ENCODE measurements around the gene ZBTB18.

The ZBTB18 gene

DNA sequence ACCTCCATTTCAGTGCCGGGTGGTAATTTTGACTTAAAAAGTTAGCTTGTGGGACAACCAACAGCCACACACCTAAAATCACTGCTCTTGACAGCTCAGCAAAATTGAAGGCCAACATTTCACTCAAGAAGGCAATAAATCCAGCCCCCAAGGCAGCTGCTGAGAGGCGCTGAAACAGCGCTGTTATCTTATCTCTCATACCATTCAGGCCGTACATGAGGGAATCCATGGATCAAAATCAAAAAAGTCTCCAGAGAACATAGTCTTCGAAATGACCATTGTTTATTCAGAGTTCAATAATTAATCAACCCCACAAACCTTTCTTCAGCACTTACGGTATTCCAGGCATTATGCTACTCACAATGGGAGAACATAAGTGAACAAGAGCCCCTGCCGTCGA lies 38.5 kb downstream of the ZBTB18 start:
- DNase-seq (ENCODE audit: low spot score): no peak

DNA sequence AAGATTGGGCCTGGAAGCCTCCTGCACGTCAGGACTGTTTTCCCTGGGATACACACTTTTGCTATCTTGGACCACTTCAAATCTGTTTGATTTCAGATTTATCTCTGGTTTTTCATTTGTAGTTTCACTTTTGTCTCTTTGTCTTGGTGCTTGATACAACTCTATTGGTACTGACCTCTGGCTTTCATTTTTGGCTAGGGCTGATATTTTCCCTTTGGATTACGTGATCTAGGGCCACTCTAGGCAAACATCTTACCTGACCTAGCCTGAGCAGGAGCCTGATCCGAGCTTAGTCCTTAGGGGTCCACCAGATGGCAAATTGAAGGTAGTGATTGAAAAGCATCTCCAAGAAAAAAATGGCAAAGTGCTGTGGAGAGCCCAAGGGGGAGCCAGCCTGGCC lies 39.6 kb downstream of the ZBTB18 start:
- DNase-seq (ENCODE audit: low spot score): no peak

DNA sequence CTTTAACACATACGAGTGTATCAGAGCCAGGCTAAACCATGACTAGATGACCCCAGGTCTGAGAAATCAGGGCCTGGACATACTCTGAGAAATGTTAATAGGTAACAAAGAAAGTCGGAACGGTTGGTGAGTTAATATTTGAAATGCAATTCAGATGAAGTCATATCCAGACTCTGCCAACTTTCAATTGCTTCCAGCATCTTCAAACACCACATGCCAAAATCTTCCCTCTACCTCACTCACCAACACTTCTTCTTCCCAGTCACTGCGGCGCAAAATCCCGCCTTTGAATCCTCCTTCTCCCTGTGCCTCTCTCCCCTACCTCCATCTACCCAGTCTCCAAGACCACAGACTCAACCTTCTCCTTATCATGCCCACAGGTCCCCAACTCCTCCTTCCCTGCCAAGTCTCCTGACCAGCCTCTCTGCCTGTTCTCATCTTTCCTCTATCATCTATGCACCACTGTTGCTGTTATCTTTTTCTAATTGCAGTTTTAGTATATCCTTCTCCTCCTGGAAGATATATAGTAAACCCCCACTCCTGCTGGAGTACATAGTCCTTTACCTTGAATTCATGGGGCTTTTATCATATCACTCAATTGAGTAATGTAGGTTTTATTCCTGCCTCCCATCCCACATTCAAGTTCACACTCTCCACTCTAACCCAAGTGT lies 41.3 kb downstream of the ZBTB18 start:
- DNase-seq (ENCODE audit: low spot score): no peak

DNA sequence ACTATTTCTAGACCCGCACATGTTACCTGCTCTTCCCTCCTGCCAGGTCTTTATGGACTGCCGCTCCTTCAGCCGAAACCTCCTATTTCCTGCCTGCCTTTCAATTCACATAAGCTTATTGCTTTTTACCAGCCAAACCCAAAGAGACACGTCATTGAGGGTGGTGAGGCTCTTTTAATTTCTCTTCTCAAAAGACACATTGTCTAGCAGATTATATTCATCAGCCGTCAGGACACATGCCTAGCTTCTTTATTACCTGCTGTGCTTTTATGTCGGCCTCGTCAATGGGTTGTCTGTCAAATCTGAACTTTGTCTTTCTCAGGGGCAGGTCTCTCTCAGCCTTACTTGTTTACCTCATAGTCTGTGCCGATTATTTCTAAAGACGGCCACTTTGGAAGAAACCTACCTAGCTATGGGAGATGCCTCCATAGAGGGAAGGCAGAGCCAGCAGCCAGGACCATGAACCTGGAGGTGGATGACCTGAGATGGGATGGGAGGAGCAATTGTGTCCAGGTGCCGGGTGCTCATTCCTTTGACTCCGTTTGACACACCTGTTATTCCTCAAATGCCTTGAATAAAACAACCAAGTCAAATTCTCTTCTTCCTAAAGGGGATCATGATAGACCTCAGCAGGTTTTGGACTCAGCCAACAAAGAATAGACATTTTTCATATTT lies 42.0 kb downstream of the ZBTB18 start:
- DNase-seq (ENCODE audit: low spot score): no peak

DNA sequence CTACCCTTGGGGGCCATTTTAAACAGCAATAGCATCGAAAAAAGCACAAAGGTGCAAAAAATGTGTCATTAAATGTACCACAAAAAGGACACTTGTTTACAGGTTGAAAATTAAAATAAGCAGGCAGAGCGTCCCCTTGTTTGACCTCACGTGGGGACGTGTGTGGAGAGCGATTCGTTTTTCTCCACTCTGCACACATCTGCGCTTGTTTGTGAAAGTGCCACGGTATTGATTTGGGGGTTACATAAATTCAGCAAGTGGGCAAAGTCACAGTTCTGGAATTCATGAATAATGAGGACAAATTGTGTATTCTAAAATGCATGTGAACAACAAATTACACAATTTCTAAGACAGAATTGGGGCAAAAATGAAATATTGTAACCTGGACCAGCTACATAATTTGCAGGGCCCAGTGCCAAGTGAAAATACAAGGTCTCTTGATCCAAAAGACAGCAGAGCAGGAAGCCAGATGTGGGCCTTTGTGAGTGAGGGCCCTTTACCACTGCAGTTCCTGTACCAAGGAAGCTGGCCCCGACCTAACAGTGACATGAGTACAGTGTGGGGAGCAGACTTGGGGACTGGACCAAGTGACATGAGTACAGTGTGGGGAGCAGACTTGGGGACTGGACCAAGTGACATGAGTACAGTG lies 43.9 kb downstream of the ZBTB18 start:
- no peak for DNase-seq (ENCODE audit: low spot score)

DNA sequence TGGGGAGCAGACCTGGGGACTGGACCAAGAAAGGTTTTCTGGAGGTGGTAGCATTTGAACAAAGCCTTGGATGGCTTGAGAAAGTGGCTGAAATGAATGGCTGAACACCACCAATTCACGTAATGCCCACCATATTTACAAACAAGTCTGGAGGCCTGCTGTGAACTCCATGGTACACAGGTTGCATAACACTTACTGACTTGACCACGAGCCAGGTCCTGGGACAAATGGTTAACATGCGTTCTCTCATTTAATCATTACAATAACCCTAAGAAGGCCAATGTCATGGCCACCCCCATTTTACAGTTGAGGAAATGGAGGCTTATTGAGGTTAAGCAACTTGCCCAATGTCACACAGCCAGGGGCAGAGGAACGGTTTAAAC lies 44.4 kb downstream of the ZBTB18 start:
- DNase-seq (ENCODE audit: low spot score): no peak

DNA sequence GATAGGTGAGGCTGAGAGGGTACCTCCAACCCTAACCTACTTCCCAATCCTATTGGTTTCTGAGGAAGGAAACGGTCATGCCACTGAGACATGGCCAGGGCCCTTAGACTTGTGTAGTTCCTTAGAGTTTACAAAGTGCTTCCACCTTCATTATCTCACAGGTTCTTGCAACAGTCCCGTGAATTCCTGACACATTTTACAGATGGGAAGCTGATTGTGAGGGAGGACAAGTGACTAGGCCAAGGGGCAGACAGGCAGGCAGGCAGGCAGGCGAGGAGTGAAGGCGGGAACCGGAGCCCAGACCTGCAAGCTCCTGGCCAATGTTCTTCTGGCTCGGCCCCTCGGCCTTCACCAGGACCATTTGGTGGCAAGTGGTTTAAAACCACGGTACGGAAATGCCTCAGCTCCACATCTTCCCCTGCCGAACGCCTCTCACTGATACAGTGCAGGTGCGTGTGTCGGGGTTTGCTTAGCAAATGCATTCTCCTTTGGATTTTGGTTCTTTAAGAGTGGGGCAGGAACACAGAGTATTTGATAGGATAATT lies 45.1 kb downstream of the ZBTB18 start:
- DNase-seq (ENCODE audit: low spot score): no peak

DNA sequence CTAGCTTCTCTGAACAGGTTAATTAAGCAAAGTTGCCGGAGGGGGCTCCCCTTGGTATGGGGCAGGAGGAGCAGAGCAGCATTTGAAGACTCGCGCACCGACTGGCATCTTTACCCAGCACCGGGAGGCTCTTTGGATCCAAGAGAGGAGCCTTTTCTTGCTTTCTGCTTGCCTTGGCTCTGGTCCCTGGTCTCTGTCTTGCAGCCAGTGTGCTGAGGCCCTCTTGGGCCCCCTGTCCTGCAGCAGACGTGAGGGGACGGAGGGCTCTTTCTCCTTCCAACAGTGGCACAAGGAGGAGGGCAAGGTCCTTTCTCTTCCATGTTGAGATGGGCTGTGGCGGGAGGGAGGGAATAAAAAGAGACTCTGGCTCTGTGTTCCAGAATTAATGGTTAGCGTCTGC lies 45.6 kb downstream of the ZBTB18 start:
- DNase-seq (ENCODE audit: low spot score): no peak

DNA sequence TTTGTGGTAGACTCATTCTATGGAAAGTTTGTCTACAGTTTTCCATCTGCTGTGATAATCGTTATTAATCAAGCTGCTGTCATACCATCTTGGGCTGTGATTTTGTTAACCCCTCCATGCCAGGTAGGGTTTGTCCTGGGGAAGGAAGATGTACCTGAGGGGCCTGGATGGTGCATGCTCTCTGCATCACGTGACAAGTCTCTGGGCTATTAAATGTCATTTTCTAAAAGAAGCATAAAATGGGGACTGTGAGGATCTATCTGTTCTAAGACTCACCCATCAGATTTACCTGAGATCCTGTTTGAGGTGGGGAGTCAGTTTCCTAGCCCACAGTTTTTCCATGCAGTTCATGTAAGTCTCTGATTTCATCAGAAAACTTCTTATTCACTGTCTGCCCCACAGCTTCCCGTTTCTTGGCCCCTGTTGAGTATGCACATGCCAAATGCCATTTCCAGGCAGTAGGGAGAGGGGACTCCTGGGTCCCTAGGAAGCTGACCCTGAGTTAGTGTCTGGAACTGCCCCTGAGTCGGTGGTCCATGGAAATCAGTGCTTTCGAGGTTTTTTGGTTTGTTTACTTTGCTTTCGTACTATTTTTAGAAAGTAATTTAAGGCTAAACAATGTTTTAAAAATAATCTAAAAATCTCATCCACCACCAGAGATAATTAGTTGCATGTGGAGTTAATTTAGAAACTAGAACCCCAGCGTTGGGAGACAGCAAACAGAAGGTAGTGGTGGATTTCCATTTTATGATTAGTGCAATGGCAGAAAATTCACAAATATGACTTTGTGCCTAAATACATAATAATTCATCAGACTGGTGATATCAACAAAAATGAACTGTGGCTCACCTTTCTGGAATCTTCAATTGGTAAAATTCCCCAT lies 46.7 kb downstream of the ZBTB18 start:
- no peak for DNase-seq (ENCODE audit: low spot score)

DNA sequence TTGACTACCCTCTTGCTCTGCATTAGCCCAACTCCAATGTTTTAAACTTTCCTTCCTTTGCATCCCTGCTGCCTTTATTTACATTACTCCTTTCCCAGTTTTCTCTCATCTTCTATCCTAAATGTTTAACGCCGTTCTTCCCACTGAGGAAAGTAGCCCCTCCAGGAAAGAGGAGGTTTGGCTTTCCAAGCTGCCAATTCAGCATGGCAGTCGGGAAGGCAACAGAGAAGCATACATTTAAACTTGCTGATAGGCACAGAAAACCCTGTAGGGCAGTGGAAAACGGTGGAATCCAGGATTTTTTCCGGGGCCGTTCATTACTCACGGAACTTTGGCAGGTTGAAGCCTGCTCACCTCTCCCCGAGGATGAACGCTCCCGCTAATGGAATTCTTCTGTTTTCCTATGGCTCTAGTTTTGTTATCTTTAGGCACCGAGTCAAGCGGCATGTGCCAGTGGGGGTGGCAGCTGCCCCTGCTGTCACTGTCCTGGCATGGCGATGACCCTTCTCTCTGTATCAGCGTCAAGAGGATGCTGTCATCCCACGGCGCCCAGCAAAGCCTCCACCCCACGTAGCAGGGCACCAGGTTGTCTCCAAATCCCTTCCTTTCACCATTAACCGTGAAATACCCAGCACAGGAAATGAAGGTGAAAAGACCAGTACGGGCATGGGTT lies 48.3 kb downstream of the ZBTB18 start:
- DNase-seq (ENCODE audit: low spot score): no peak

DNA sequence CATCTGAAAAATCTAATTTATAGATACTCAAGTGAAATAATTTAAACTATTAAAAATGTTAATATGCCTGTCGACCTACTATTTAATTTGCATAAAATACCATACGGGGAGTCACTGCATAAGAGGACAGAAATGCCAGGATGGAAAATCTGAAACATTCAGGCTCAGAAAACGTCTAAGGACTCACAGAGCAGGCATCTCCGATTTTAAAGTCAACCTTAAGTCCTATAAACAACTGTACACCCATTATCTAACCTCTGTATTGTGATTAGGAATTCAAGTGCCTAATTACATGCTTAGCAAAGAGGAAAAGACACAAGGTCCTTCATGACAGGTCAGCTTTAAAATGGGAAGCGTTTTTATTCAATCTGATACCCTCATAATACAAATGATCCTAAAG lies 49.2 kb downstream of the ZBTB18 start:
- no peak for DNase-seq (ENCODE audit: low spot score)

DNA sequence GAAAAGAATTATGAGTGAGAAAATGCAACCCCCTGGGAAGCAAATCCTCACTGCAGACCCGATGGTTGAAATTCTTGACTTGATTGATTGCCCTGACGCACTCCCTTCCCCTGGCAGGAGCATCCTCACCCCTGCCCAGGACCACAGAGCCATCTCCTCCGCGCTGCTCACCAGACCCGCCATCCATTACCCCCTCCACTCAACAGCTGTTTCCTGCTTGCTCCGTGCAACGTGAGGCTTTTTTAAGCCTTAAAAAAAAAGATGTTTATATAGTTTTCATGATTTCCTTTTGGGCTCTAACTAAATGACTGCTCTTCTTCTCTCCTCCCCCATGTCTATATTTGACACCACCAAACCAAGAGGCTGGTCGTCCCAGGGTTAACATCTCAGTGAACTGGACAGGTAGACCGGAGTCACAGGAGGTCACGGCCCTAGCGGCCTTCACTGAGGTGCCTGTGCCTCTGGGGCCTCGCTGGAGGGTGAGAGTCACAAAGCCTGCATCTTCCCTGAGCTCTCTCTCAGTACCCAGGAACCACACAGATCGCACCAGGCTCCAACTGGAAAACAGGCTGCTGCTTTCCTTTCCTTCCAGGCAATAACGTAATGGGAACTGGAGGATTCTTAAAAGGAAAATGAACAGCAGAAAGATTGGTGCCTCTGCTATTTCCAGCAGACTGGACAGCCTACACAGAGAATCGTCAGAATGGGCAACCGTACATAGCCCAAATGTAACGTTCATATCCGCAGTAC lies 49.8 kb downstream of the ZBTB18 start:
- peak; percentile 13 for DNase-seq (ENCODE audit: low spot score)

DNA sequence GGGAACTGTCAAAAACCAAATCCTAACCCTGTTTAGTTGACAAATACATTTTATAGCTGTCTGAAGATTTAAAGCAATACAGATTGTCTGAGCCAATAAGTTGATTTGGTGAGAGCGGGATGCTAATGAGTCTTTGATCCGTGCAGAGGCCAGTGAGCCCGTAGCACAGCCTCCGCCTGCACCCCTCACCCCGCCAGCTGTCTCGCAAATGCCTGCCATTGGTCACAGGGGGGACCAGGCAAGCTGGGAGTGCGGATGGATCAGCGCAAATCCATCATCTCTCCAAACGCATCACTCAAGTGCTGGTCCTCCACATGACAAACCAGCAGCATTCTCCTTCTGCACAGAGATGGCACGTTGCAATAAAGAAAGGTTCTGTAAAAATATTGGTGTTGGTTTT lies 51.0 kb downstream of the ZBTB18 start:
- DNase-seq (ENCODE audit: low spot score): no peak

DNA sequence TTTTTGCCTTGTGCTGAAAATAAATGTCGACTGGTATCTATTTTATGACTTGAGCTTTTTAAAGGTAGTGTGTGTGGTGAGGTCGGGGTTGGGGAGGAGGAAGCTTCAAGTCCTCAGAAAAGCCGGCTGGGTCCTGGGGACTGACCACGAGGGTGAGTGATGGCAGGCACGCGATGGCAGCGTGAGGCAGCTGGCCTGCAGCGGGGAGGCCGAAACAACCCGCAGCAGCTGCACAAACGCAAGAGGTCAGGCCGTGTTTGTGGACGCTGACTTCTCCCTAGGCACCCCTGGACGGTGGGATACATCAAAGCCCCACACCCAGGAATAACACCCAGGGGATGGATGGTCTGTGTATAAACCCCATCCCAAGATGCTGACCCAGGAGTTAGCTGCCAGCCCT lies 51.4 kb downstream of the ZBTB18 start:
- DNase-seq (ENCODE audit: low spot score): no peak

DNA sequence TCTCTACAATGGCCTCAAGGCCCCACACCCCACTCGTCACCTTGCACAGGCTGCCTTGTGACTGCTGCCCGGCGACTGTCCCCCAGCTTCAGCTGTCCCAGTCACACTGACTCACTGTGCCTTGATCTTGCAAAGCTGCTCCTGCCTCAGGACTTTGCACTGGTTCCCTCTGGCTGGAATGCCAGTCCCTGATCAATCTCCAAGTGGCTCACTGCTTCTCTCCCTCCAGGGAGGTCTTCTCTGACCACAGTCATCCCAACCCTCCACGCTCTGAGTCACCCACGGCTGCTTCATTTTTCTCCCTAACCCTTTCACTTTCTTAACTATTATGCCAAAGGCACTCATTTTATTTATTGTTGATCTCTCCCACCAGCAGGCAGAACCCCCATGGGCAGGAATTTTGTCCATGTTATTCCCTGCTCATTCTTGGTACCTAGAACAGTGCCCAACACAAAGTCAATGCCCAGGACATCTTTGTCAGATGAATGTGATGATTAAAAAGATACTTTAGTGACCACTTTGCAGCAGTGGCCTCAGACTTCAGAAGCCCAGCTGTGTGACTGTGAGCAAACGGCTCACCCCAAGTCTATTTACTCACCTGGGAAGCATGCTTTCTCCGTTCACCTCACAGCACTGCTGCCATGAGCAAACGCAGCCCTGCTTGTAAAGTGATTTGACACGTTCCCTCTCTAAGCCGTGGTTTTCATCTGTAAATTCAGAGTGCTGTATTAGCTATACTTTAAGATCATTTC lies 53.4 kb downstream of the ZBTB18 start:
- DNase-seq (ENCODE audit: low spot score): no peak

DNA sequence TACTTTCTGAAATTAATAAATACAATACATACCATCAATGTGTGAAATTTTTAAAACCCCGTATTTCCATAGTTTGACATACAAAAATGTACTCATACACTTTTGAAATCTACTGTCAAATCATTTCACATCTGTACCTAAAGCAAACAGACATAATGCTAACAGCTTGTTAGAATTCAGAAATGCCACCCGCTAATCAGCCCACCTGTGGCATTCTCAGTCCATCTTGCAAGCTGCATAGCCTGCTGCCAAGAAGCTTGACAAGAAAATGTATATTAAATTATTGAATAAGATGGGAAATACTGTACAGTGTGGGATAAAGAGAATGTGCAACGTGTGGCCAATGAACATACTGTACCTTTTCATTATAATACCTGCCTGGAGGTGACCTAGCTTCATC lies 55.1 kb downstream of the ZBTB18 start:
- DNase-seq (ENCODE audit: low spot score): no peak
